RKO (cell line): ENCODE data around the gene HCLS1.
"Not testable (repeated sequence)": the region's sequence is repeated elsewhere in the genome, so short reads cannot be mapped to it uniquely, and the experiment has no call there.

ENCODE experiments used
- DNase-seq: peaks from one replicate; pipeline ENCODE4 v3.0.0-alpha.2; 2016; ENCODE audit warnings: low spot score

HCLS1 gene

DNA sequence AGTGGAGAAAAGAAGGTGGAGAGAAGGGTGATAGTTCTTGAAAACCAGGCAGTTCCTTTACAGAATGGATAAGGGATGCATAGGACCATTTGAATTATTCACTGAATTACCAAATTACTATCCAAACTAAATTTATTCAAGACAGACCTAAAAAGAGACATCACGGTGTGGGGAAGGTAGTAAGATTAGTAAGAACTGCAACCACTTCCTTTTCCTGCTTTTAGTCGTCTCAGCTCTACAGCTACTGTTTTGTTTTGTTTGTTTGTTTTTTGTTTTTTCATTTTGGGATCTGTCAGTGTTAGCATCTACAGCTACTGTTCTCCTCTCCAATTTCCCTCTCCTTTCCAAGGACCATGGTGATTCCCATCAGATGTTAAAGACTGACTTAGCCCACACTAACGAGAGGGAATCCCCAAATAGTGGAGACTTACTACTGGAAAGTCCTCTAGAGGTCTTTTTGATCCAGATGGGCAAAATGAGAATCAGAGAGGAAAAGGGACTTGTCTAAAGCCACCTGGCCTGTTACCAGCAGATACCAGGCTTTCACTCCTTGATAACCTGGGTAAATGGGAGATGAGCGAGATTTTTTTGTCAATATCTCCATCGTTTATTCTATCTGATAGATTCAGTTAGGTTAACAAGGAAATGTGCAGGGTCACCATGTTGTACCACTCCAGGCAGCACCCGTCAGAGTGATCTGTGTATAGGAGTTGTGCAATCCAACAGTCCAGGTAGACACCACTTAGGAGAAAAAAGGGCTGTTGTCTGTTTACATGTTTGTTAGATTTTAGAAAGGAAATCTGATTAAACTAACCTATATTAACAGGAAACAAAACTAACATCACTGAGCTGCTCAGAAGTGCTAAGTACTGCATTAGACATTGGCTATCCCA is 6.0 kb downstream of the HCLS1 start:
- no peak for DNase-seq

DNA sequence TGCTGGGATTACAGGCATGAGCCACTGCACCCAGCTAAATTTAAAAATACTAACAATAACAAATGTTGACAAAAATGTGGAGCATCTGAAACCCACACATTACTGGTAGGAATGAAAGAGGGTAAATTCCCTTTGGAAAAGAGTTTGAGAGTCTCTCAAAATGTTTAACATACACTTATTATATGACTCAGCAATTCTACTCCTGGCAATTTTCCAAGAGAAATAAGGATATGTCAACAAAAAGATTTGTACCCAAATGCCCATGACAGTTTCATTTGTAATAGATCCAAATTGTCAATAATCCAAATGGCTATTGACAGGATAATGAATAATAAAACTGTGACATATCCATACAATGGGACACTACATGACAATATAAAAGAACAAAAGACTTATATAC is 9.0 kb downstream of the HCLS1 start:
- DNase-seq, result no peak

DNA sequence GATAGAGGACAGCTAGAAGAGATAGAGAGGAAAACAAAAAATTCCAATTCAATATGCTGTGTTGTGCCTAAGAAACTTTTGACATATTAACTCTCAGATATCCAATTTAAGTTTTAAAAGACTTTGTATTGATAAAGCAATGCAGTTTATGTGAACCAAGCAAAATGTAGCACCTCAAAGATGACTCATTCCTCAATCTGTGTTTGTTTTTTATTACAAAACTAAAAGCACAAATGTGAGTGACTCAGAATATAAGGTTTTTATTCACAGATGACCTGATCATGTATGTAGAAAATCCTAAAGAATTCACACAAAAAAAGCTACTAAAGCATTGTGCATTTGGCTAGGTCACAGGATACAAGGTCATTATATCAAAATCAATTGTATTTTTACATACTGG is 11.1 kb downstream of the HCLS1 start:
- no peak for DNase-seq

DNA sequence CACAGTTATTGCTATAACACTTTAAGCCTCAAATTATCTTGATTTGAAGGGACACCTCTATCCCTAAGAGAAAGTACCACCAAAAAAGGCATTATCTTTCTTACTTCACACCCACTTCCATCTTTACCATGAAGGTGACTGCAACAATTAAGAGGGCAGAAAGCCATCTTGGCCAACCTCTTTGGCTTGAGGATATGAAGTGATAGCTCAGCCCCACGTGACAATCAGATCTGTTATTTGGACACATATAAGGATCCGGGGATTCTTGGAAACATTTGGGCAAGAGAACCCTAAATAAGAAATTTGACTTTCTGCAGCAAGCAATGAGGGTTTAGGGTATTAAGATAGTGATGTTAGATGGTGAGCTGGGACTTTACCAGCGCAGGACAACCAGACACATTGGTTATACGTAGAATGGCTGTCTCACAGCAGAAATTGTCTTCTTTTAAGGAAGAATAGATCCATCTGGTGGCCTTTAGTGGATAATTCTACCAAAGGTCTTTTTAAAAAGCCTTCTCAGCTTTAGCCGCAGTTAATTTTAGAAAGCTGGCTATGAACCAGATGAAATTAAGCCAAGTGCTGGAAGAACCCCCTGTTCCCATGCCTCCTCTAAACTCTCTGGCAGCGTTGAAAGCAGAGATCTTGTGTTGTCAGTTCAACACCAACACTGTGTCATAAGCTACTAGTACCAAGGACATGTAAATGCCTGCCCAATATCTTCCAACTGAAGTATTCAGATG is 12.3 kb downstream of the HCLS1 start:
- DNase-seq, result no peak

DNA sequence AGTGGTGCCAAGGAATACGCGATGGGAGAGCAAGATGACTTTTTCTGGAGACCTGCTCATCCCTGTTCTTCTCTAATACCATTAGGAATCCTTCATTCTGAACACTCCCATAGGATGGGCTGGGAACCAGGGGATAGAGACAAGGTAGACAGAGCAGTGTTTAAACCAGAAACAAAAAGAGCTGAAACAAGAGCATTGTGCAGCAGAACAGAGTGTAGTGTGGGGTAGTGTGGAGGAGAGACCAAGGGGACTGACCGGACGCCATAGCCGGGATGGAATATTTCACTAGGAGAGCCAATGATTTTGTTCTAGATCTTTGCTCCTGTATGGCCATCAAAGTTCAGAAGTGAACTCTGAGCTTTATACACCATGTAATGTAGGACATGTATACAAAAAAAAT is 15.6 kb downstream of the HCLS1 start:
- no peak for DNase-seq

DNA sequence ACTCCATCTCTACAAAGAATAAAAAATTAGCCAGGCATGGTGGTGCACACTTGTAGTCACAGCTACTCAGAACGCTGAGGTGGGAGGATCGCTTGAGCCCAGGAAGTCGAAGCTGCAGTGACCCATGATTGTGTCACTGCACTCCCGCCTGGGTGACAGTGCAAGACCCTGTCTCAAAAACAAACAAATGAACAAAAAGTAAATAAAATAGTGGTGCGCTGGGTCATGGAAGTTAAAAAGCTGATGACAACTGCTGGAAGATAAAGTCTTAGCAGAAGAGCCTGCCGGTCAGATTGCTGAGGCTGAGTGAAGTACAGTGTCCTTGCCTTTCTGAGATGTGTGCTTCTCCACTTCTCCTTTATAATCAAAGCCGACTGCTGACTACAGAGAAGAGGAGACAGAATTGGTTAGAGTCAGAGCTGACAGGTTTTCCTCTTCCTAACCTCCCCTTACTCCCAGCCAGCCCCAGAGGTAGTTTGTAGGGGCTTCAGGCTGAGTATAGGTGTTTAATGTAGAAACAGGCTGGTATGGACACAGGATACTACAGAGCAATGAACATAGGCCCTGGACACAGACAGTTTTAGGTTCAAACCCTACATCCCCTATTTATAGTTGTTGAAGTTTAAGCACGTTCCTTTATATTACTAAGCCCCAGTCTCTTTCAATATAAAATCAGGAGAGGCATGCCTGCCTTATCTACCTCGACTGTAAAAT is 17.9 kb downstream of the HCLS1 start:
- no peak for DNase-seq

DNA sequence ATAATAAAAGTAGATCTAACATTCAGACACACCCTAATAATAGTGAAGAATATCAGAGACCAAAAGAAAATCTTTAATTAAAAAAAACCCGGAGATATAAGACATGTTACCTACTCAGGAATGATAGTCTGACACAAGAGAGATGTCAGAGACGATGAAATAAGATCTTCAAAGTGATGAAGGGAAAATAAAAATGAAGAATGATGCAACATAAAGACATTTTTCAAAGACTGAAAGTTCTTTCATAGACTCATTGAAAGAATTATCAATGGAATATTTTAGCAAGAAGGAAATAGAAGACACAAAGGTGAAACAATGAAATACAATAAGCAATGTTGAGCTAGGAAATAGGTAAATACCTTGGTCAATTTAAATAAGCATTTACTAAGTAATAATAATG is 19.6 kb downstream of the HCLS1 start:
- DNase-seq, result no peak

DNA sequence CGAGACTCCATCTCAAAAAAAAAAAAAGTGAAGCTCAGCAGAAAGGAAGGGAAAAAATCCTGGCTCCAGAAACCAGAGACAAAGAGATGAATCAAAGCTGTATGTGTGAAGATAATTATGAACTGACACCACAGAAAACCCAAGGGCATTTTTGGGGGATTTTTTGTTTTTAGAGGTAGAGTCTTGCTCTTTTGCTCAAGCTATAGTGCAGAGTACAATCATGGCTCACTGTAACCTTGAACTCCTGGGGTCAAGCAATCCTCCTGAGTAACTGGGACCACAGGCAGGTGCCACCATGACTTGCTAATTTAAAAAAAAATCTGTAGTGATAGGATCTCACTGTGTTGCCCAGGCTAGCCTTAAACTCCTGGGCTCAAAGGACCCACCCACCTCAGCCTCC is 22.8 kb downstream of the HCLS1 start:
- DNase-seq, result no peak

DNA sequence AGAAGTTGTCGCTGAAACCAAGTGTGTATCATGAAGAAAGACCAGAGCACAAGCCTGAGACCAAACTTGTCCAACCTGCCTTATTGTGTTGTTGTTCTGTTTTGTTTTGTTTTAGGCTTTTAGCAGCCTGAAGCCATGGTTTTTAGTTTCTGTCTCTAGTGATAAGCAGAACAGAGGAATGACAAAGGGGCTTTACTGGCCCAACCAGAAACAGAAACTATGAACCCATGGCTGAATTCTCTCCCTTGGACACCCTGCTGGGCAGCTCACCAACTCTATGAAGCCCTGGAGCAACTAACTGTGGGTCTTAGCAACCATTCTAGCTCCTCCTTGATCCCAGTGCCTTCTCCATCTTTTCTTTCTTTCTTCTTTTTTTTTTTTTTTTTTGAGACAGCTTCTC is 30.3 kb downstream of the HCLS1 start:
- no peak for DNase-seq

DNA sequence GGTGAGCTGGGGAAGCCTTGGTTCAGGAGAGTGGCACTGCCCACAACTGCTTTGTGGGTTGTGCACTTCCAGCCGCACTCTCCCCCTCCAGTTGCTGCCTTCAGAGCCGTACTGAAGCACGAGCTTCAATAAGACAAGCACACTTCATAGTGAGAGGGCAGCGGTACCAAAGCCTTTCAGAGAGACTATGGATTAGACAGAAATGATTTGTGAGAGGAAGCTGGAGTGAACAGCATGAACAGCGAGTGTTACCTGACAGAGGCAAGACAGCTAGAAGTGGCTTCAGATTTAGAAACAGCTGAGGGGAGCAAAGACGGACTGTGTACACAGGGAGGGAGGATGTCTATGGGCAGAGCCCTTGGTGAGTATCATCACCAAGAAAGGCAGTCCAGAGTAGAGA is 31.1 kb downstream of the HCLS1 start:
- DNase-seq, result no peak

DNA sequence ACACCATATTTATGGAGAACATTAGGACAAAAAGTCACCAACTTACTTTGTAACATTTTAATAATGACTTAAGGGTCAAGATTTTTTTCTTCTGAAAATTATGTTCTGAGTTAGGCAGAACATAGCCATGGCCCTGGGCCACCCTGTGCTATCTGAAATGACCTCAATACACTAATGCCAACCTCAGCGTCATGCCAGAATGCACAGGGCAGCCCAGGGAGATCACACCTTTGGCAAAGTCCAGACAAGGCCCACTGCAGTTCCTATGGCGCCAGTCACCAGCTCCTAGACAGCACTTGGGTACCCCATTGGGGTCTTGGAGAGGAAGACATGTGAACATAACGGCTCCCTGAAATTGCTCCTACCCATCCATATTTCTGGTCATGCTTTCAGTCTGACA is 33.1 kb downstream of the HCLS1 start:
- DNase-seq, result no peak

DNA sequence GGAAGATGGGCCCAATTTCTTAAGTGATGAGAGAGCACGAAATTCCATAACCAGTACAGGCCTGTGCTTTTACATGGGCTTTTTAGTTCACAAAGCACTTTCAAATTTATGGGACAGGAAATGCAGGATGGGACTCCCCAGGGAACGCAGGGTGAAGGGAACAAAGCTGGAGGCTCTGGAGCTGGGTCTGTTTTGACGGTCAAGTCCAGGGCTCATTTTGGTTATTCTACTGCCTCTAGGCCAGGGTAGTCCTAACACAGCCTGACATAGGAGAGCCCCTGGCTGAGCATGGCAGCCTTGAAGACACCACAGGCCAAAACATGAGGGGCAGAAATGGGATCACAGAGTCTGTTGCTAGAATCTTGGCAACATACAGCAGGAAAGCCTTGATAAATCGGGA is 33.5 kb downstream of the HCLS1 start:
- DNase-seq, result no peak

DNA sequence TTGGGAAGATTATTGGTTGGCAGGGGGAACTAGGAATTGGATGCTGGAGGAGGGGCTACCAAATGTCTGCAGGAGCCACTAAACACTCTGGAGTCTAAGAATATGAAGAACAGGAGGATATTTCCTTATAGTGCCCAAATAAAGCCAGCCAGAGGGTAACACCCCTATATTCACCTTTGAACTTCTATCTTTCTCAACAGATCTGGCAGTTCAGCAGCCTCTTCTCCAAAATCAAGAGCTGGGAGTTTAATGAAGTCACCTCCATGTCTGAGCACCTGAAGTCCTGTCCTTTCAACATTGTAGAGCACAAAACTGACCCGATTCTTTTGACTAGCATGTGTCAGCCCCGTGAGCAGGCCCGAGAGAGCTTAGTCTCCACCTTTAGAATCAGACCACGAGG is 34.2 kb downstream of the HCLS1 start:
- DNase-seq, result no peak

DNA sequence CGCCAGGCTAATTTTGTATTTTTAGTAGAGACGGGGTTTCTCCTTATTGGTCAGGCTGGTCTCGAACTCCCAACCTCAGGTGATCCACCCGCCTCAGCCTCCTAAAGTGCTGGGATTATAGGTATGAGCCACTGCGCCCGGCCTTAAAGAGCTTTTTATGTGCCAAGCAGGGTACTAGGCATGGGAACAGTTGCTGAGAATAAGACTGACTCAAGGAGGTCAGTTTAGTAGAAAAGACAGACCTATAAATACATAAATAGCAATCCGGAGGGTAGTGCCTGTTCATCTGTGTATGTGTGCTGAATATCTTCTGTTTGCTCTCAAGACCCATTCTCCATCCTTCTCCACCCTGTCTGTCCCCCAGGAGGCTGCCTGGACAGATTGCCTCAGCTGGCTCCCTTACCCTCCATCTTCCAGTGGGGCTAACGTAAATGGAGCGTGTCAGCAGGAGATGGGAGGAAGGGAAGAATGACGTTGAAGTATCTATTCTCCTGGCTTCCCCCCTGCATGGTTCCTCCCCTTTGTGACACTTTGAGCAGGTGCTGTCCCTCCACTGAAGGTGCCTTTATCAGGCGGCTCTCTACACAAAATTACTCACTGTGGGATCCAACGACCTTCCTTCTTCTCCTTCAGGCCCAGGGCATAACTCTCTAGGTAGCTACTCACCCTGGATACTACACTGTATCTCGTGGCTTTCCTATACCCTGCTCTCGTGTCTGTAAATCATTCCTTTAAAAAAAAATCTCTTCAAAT is 36.4 kb downstream of the HCLS1 start:
- no peak for DNase-seq

DNA sequence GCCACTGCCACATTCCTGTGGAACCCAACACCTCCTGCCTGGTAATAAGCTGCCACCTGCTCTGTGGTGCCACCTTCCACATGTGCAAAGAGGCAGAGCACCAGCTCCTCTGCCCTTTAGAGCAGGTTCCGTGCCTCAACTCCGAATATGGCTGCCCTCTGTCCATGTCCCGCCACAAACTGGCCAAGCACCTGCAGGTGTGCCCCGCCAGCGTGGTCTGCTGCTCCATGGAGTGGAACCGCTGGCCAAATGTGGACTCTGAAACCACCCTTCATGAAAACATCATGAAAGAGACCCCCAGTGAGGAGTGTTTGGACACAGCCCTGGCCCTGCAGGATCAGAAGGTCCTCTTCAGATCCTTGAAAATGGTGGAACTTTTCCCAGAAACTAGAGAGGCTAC is 39.2 kb downstream of the HCLS1 start:
- no peak for DNase-seq

DNA sequence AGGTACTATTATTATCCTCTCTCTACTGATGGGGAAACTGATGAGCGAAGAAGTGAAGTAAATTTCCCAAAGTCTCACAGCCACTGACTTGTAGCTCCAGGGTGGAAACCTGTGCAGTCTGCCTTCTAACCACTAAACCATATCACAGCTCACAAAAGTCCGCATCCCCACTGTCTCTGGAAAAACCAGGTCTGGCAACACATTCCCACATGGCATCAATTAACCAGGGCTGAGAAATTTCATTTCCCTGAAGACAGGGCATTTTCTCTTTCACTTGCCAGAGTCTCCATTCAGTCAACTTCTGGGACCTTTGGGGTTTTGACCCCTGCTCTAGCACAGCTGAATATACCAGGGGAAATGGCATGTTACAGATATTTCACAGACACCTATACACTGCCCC is 41.0 kb downstream of the HCLS1 start:
- no peak for DNase-seq

DNA sequence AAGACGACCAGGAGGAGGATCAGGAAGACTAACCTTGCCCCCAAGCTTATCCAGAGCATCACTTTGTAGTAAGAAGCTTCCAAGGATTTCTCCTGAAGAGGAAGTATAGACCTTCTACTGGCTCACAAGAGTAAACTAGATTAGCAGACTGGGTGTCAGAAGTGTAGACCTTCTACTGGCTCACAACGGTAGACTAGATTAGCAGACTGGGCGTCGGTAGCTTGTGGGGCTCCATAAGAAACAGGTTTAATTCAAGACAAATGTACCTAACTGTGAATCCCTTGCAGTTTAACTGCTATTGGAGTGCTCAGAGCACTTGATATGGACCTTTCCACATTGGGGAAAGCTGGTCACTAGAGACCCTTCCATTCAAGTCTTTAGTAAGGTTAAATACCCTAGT is 54.6 kb downstream of the HCLS1 start:
- no peak for DNase-seq

DNA sequence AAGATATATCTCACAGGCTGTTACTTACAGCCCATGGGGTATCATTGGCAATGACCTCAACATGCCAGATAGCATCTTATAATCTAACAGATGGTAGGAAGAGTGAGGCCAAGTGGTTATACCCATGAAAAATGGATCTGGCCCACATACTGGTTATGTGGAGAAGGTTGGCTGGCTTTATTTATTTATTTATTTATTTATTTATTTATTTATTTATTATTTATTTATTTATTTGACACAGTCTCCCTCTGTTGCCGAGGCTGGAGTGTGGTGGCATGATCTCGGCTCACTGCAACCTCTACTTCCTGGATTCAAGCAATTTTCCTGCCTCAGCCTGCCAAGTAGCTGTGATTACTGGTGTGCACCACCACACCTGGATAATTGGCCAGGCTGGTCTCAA is 55.9 kb downstream of the HCLS1 start:
- DNase-seq, result no peak

DNA sequence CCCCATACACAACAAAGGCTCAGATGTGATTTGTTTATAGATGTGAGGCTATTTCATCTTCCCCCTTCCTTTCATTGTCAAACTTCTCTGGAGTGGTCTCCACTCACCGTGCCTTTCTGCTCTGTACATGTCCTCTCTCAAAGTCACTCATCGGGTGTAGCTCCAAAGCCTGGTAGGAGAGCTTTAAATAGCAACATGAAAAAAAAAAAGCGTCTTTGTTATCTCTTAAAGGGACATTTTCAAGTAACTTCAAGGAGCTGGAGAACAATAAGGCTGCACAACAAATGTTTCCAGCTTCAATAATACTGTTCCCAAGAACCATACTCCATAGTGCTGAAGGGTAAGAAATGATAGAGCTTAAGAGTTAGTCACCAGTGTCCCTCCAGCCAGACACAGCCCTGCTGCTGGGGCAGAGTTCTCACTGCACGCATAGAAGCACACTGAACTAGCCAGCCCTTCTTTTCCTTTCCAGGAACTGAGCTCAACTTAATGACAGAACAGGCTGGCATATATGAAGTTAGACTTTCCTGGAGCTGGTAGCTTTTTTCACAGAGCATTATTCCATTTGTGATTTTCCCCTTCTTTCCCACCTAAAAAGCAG is 59.4 kb downstream of the HCLS1 start:
- no peak for DNase-seq

DNA sequence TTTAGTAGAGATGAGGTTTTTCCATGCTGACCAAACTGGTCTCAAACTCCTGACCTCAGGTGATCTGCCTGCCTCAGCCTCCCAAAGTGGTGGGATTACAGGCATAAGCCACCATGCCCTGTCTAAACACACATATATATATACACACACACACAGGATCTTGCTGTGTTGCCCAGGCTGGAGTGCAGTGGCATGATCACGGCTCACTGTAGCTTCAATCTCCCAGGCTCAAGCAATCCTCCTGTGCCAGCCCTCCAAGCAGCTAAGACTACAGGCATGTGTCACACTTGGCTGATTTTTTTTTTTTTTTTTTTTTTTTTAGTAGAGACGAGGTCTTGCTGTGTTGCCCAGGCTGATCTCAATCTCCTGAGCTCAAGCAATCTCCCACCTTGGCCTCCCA is 60.8 kb downstream of the HCLS1 start:
- DNase-seq, result not testable (repeated sequence)

DNA sequence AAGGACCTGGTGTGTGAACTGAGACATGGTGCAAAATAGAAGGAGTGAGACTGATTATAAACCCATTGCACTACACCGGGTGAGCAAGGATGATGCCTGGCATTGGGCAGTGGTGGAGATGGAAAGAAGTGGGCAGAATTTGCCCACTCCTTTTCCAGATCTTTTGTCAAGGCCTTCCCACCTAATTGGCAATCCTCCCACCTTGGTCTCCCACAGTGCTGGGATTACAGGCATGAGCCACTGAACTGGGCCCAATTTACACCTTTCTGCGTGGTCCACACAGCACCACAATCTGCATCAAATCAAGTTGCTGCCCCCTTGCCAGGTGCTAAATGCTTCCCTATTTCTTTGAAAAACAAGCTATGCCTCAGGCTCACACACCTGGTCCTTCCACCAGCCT is 62.1 kb downstream of the HCLS1 start:
- no peak for DNase-seq
